Cardiac fibroblast (primary cell): ENCODE data around the gene CDC14A.
A peak's percentile ranks its signal among the peaks of the same experiment; 100 is the strongest.

Experiments
- DNase-seq, 2 donors: peaks; one replicate each; pipeline versions ENCODE4 v3.0.0 to v3.0.0-alpha.2; 2010; ENCODE audit warnings: low read depth in 2 of 2
- H3K4me3 ChIP-seq, 2 donors: replicated peaks in 1 of 2; 1 replicate in 1 of 2; 2 replicates in 1 of 2; pipeline ENCODE4 v1.5.1; 2011; ENCODE audit warnings: low read depth in 2 of 2, low read length in 2 of 2, mild to moderate bottlenecking in 2 of 2, moderate library complexity in 1 of 2
- CTCF ChIP-seq: IDR thresholded peaks from one replicate; pipeline ENCODE4 v1.5.1; 2011; ENCODE audit warnings: low read depth, mild to moderate bottlenecking, low read length, inconsistent platforms

The CDC14A gene

GRCh38 chr1:100456880-100457279 lies 104.6 kb downstream of the CDC14A start:
- no peak overlapping the region for H3K4me3 ChIP-seq
- DNase-seq: peak in 1 of 2 donors; percentile 25
- TF ChIP-seq CTCF: no peak

- no peak for DNase-seq
- no peak for TF ChIP-seq CTCF
- no peak overlapping the region for H3K4me3 ChIP-seq
Observed at GRCh38 chr1:100457683-100458082, 105.4 kb downstream of the CDC14A start.

GRCh38 chr1:100458661-100459357 lies 106.5 kb downstream of the CDC14A start:
- no peak for DNase-seq
- no peak overlapping the region for H3K4me3 ChIP-seq
- TF ChIP-seq CTCF: no peak

- DNase-seq: peak; percentile 89 to 90
Observed at GRCh38 chr1:100459358-100460114, 107.2 kb downstream of the CDC14A start.

GRCh38 chr1:100461222-100461621 lies 108.9 kb downstream of the CDC14A start:
- DNase-seq: no peak
- H3K4me3 ChIP-seq: no peak overlapping the region
- no peak for TF ChIP-seq CTCF

More at GRCh38 chr1:100459358-100460114, 107.2 kb downstream of the CDC14A start:
- no peak overlapping the region for H3K4me3 ChIP-seq
- peak; percentile 95 for TF ChIP-seq CTCF

- no peak for DNase-seq
Observed at GRCh38 chr1:100462326-100463025, 110.2 kb downstream of the CDC14A start.

More at GRCh38 chr1:100462326-100463025, 110.2 kb downstream of the CDC14A start:
- TF ChIP-seq CTCF: no peak
- H3K4me3 ChIP-seq: no peak overlapping the region
